Measurements from ENCODE around the gene MACC1. TPM values are rescaled to one million over a fixed set of nuclear protein-coding genes. Genes with fewer than 3 reads are reported as not detected.
"Not testable (repeated sequence)": the region's sequence is repeated elsewhere in the genome, so short reads cannot be mapped to it uniquely, and the experiment has no call there.

The MACC1 gene
- total RNA-seq, 1 donor from 2014 or later: 33.2 TPM

DNA sequence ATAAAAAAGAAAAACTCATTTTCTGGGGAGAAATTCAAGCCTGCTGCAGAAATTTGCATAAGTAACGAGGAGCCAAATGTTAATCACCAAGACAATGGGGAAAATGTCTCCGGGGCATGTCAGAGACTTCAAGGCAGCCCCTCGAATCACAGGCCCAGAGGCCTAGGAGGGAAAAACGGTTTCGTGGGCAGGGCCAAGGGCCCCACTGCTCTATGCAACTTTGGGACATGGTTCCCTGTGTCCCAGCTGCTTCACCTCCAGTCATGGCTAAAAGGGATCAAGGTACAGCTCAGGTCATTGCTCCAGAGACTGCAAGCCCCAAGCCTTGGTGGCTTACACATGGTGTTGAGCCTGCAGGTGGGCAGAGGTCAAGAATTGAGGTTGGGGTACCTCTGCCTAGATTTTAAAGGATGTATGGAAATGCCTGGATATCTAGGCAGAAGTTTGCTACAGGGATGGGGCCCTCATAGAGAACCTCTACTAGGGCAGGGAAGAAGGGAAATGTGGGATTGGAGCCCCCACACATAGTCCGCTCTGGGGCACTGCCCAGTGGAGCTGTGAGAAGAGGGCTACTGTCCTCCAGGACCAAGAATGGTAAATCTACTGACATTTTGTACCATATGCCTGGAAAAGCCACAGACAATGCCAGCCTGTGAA is 8.4 kb downstream of the MACC1 start:
- TF ChIP-seq, protein P1, sequence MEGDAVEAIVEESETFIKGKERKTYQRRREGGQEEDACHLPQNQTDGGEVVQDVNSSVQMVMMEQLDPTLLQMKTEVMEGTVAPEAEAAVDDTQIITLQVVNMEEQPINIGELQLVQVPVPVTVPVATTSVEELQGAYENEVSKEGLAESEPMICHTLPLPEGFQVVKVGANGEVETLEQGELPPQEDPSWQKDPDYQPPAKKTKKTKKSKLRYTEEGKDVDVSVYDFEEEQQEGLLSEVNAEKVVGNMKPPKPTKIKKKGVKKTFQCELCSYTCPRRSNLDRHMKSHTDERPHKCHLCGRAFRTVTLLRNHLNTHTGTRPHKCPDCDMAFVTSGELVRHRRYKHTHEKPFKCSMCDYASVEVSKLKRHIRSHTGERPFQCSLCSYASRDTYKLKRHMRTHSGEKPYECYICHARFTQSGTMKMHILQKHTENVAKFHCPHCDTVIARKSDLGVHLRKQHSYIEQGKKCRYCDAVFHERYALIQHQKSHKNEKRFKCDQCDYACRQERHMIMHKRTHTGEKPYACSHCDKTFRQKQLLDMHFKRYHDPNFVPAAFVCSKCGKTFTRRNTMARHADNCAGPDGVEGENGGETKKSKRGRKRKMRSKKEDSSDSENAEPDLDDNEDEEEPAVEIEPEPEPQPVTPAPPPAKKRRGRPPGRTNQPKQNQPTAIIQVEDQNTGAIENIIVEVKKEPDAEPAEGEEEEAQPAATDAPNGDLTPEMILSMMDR (conservative IDR thresholded peaks at IDR 0.05; ENCODE audit: low read depth, low read length): no peak
- H3K4me3 ChIP-seq (ENCODE audit: low read depth, low read length): no peak overlapping the region
- no peak for DNase-seq (ENCODE audit: low read depth)

DNA sequence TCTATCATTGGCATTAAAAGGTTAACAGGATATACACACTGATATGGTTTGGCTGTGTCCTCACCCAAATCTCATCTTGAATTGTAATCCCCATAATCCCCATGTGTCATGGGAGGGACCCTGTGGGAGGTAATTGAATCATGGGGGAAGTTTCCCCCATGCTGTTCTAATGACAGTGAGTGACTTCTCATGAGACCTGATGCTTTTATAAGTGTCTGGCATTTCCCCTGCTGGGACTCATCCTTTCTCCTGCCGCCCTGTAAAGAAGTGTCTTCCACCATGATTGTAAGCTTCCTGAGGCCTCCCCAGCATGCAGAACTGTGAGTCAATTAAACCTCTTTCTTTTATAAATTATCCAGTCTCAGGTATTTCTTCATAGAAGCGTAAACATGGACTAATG is 9.4 kb downstream of the MACC1 start:
- not testable (repeated sequence) for H3K4me3 ChIP-seq (ENCODE audit: low read depth, low read length); DNase-seq (ENCODE audit: low read depth)

DNA sequence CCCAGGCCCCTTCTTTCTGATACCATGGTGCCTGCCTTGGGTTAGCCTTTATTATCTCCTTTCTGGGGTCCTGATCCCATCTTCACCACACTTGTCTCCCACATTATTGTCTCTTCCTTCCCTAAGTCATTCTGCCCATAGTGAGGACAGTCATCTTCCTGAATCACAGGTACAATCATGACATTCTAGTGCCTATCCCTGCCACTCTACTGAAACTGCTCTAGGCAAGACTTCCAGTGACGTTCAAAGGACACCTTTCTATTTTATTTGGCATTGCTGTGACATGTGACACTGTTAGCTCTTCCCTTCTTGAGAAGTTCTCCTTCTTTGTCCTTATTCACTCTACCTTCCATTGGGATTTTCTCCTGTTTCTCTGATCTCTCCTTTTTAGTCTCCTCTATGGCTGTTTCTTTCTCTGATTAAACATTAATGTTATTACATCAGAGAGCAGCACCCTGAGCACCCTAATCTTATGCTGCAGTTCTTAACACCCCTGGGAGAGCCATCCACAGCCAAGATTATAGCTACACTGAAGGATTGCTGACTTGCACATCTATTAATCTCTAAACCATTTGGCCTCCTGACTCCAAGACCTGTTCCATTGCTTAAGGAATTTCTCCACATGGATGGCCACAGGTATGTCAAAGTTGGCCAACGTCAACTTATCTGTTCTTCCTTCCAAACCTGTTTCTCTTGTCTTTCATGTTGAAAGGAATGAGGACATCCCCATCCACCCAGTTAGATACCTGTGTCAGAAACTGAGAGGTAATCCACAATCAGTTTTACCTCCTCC is 10.9 kb downstream of the MACC1 start:
- peak; percentile 74 for DNase-seq (ENCODE audit: low read depth)
- TF ChIP-seq, protein P1 (conservative IDR thresholded peaks at IDR 0.05; ENCODE audit: low read depth, low read length): no peak
- no peak overlapping the region for H3K4me3 ChIP-seq (ENCODE audit: low read depth, low read length)

DNA sequence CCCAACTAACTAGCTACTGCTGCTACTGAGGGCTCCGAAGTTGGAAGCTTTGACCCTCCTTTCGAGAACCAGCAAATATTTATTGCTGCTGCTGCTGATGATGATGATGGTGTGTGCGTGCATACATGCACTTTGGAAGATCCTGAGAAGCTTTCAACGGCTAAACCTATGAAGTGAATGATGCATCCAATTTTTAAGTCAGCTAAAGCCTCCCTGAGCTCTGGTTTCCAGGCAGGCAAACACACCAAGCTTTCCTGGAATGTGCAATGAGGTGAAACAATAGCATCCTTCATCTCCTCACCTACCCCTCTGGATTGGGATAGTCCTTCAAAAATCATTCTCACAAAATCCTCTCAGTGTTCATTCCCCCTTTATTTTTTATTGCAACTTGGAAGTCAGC is 13.9 kb downstream of the MACC1 start:
- no peak overlapping the region for H3K4me3 ChIP-seq (ENCODE audit: low read depth, low read length)
- DNase-seq (ENCODE audit: low read depth): no peak
- TF ChIP-seq, protein P1 (conservative IDR thresholded peaks at IDR 0.05; ENCODE audit: low read depth, low read length): no peak

GRCh38 chr7:20201380-20201779 is 15.8 kb downstream of the MACC1 start:
- TF ChIP-seq, protein P1 (conservative IDR thresholded peaks at IDR 0.05; ENCODE audit: low read depth, low read length): no peak
- no peak overlapping the region for H3K4me3 ChIP-seq (ENCODE audit: low read depth, low read length)
- no peak for DNase-seq (ENCODE audit: low read depth)

- H3K4me3 ChIP-seq (ENCODE audit: low read depth, low read length): no peak overlapping the region
- TF ChIP-seq, protein P1 (conservative IDR thresholded peaks at IDR 0.05; ENCODE audit: low read depth, low read length): no peak
These were observed 16.2 kb downstream of the MACC1 start for GRCh38 chr7:20200971-20201370.

DNA sequence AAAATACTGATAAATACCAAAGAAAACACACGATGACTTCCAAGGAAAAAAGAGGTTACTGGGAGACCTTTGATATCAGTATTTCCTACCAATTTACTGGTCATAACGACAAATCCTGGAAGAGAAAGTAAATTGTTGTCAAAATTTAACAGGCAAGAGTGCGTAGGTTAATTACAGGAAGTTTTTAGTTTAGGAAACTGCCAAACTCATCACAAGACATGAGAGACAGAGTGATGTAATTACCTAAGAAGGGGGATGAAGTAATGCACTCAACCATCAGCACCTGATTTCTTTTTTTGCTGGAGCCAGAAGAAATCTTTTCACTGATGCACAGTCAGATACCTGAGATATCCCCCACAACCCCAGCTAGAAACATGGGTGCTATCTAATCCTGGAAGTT is 16.8 kb downstream of the MACC1 start:
- no peak overlapping the region for H3K4me3 ChIP-seq (ENCODE audit: low read depth, low read length)
- peak; percentile 89 for DNase-seq (ENCODE audit: low read depth)
- TF ChIP-seq, protein P1 (conservative IDR thresholded peaks at IDR 0.05; ENCODE audit: low read depth, low read length): no peak

More at GRCh38 chr7:20200971-20201370, 16.2 kb downstream of the MACC1 start:
- DNase-seq (ENCODE audit: low read depth): no peak

Measured in epithelial cell of proximal tubule (primary cell).